SHP77 treated with DMSO at 0.1 percent for 48 hours (cell line): ENCODE measurements around the gene TBL2.
"Not testable (repeated sequence)": the region's sequence is repeated elsewhere in the genome, so short reads cannot be mapped to it uniquely, and the experiment has no call there.

ENCODE experiments used
- DNase-seq: peaks from one replicate; lab custom pipeline; 2025; lab: John Stamatoyannopoulos, UW

The TBL2 gene, protein sequence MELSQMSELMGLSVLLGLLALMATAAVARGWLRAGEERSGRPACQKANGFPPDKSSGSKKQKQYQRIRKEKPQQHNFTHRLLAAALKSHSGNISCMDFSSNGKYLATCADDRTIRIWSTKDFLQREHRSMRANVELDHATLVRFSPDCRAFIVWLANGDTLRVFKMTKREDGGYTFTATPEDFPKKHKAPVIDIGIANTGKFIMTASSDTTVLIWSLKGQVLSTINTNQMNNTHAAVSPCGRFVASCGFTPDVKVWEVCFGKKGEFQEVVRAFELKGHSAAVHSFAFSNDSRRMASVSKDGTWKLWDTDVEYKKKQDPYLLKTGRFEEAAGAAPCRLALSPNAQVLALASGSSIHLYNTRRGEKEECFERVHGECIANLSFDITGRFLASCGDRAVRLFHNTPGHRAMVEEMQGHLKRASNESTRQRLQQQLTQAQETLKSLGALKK

DNA sequence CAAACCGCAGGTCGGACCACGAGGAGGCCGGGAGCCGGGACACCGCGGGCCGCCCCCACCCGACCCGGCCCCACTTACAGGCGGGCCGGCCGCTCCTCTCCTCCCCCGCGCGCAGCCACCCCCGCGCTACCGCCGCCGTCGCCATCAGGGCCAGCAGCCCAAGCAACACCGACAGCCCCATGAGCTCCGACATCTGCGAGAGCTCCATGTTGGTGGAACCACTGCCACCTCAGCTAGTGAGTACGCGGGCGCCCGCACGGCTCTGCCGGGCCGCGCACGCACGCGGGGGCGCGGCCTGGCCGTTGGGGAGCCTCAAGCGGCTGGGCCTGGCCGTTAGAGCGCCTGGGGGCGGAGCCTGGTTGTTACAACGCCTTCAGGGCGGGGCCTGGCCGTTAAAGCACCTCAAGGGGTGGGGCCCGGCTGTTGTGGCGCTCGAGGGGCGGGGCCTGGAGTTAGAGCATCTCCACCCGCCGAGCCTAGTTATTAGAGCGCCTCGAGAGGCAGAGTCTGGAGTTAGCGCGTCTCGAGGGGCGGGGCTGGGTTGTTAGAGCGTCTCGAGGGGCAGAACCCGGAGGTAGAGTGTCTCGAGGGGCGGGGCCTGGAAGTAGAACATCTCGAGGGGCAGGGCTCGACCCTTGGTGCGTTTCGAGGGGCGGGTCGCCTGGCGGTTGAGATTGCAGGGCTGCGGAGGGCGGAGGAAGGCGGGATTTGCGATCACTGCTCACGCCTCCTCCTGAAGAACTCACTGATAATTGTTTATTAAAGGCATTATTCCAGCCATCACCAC, at the start of gene TBL2:
TSS of gene TBL2 (minus strand) at position 238 of the 787 bp plus-strand sequence. CDS start at position 208, 30 bp downstream.
- DNase-seq: peak; percentile 87

DNA sequence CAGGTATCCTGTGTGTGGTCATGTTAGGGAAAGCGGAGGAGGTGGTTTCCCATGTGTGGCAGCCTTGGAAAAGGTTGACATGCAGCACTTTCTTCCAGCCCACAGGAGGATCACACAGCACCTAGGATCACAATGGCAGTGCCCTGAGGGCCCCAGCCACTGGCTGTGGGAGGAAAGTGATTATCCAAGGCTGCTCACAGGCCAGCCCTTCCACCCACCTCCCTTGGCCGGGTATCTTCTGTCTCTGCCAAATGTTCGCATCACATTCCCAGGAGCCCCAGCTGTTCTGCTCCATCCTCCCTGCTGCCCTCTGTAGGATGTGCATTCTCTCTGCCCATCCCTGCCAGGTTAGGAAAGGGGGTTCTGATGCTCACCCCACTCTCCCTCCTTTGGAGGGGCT, 48.4 kb upstream of the TBL2 start:
- no peak for DNase-seq

DNA sequence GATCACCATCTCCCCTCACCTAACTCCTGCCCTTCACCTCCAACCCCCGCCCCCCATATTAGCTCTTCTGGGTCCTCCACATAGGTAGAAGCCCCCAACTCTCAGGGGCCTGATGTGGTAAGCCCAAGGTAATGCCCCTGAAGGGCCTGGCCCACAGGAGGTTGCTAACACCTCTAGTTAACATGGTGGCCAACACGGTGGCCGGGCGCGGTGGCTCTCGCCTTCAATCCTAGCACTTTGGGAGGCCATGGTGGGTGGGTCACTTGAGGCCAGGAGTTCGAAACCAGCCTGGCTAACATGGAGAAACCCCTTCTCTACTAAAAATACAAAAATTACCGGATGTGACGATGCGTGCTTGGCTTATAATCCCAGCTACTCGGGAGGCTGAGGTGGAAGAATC, 46.9 kb upstream of the TBL2 start:
- no peak for DNase-seq

DNA sequence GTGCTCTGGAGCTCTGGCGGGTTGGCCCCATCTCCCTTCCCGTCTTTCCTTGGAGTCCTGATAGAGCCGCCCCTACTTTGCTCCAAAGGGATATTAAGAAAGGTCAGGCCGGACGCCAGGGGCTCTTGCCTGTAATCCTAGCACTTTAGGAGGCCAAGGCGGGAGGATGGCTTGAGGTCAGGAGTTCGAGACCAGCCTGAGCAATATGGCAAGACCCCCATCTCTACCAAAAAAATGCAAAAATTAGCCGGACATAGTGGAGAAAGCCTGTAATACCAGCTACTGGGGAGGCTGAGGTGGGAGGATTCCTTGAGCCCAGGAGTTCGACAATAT, 46.3 kb upstream of the TBL2 start:
- no peak for DNase-seq

DNA sequence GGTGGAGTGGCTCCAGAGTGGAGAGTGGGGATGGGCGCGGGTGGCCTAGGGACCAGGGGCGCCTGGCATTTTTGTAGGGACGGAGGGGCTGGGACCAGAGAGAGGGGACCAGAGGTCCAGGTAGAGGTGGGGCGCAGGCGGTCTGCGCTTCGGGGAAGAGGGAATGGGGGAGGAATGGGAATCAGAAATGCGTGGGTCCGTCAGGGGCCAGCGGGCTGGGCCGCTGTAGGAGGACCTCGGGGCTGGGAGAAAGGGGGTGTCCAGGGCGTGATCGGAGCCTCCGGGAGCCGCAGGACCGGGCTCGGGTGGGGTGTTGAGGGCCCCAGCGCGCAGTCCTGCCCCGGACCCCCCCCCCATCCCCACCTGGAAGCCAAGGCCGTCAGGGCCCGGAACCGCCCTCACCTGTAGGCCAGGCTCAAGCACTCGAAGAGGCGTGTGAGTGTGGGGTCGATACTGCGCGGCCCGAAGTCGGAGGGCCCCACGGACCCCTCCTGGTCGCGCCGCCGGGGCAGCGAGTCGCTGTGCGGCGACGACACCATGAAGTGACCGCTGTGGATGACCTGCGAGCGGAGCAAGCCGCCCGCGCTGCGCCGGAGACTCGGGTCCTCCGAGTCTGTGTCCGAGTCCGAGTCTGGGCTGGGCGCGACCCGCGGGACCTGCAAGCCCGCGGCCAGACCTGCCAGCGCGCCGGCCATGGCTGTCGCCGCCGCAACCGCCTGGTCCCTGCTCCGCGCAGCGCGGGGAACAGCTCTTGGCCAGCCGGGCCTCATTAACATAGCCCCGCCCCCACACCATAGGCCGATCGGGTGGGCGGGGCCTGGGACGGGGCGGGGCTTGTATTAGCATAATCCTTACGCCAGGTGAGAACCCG, 45.7 kb upstream of the TBL2 start, which contains the start of gene MLXIPL:
TSS of gene MLXIPL (minus strand) at position 725 of the 871 bp plus-strand sequence. CDS start at position 695, 30 bp downstream.
- no peak for DNase-seq

DNA sequence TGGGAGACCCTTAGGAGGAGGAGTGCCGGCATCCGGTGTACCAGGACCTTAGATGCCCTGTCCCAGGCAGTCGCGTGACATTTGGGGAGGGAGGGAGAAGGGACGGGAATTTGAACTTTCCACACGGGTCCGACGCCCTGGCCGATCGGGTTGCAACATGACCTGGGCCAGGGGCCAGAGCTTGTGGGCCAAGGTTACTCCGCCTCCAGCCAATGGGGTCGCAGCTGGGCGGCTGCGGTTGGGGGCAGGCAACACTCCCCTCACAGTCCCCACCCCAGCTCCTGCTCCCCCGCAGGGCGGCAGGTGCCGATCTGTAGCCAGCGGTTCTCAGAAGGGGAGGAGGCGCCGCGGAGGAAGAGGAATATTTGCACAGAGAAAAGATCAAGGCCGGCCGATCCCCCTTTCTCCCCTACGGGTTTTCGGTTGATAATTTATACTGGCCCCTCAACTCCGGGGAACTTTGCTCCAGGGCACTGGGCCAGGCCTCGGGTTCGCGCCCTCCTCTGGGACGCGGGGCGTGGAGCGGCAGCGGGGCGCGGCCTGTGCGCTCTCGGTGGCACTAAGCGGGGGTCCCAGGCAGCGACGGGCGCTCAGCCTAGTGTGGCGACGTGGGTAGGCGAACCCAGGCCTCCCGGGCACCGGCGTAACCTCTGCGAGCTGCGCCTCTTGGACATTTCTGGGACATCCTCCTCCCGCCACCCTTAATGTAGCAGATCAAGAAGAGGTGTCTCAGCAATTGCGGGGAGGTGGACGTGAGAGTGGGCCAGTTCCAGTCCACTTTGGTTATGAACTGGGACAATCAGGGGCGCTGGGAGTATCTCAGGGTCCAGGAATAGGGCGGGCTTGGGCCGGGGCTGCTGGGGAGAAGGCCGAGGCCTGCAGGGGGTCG, 44.8 kb upstream of the TBL2 start:
- DNase-seq: no peak

DNA sequence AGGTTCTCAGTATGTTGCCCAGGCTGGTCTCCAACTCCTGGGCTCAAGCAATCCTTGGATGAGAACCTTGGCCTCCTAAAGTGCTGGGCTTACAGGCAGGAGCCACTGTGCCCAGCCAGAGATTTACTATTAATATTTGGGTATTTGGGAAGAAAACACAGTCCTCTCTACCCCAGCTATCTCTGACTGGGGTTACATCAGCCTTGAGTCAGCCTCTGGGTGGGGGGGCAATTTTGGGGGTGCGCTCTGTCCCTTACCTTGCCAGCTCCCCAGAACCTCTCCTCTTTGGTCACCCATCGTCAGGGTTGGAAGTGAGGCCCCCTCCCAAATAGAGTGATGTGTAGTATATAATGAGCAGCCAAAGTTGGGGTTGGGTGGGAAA, 44.1 kb upstream of the TBL2 start:
- DNase-seq: no peak

DNA sequence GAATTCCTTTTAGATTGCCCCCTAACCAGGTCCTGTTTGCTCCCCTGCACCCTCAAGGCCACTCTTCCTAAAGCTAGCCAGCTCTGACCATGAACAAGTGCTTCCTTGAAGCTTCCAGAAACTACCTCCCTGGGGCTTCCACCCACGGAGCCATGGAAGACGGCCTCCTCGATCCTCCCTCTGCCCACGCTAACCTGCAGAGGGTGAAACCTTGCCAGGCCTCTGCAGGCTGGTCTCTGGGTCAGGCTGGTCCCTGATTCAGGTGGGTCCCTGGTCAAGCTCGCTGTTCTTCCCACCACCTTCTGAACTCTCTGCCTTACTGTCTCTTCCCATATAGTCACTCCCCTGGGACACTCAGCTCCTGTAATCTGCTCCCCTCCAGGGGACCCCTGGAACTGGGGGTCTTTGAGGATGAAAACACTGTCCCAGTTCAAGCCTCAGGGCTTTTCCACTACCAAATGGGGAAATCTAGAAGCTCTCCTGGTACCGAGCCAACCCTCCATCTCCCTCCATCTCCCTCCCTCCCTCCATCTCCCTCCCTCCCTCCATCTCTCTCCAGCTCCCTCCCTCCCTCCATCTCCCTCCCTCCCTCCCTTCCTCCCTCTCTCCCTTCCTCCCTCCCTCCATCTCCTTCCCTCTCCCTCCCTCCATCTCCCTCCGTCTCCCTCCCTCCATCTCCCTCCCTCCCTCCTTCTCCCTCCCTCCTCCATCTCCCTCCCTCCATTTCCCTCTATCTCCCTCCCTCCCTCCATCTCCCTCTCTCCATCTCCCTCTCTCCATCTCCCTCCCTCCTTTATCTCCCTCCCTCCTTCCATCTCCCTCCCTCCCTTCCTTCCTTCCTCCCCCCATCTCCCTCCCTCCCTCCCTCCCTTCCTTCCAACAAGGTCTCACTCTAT, 43.0 kb upstream of the TBL2 start:
- DNase-seq: no peak

DNA sequence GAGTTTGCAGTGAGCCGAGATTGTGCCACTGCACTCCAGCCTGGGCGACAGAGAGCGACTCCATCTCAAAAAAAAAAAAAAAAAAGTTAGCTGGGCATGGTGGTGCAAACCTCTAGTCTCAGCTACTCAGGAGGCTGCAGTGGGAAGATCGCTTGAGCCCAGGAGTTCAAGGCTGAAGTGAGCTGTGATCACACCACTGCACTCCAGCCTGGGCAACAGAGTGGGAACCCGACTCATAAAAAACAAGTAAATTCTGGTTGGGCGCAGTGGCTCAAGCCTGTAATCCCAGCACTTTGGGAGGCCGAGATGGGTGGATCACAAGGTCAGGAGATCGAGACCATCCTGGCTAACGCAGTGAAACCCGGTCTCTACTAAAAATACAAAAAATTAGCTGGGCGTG, 41.0 kb upstream of the TBL2 start:
- not testable (repeated sequence) for DNase-seq

DNA sequence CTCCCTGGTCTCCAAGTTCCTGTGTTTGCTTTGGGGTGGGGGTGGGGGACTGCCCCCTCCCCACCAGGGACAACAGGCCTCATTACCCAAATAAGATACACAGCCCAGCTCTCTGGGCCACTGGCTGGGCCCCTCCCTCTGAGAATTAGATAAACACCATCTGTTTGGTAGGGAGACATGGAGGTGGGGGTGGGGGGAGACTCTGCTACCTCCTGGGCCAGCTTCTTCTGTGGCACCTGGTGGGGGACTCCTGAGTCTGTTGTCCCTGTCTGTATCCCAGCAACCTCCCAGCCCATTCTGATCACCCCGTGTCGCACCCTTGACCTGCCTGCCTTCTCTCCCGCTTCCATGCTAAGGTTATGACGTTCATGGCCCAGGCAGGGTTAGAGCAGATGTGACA, 40.2 kb upstream of the TBL2 start:
- no peak for DNase-seq

DNA sequence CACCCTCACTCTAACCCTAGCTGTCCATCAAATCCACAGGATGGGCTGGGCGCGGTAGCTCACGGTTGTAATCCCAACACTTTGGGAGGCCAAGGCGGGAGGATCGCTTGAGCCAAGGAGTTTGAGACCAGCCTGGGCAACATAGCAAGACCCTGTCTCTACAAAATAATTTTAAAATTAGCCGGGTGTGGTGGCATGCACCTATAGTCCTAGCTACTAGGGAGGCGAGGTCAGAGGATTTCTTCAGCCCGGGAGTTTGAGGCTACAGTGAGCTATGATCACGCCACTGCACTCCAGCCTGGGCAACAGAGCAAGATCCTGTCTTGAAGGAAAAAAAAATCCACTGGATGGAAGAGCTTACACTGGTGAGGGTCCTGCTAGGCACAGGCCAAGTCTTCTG, 39.1 kb upstream of the TBL2 start:
- DNase-seq: not testable (repeated sequence)

DNA sequence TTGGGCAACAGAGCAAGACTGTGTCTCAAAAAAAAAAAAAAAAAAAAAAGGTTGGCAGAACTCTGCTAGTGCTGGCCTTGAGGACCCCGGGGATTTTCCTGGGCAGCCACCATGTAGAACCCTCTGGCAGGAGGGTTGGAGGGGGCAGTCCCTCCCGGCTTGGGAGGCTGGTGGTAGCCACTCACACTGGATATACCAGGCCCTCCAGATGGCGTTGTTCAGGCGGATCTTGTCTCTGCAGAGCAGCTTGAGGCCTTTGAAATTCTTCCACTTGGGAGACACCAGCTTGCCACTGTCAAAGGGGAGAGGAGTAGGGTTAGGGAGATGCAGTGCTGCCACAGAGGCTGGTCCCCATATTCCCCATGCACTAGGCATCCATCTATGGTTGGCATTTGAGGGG, 37.5 kb upstream of the TBL2 start:
- DNase-seq: no peak

DNA sequence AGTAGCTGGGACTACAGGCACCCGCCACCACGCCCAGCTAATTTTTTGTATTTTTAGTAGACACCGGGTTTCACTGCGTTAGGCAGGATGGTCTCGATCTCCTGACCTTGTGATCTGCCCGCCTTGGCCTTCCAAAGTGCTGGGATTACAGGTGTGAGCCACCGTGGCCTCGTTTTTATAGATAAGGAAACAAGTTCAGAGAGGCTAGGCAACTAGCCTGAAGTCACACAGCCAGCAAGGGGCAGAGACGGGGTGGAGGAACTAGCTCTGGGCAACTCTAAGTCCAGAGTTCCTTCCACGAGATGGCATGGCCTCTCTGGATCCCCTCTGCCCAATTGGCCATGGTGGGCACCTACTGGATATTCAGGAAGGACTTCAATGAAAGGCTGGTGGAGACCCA, 36.6 kb upstream of the TBL2 start:
- not testable (repeated sequence) for DNase-seq

DNA sequence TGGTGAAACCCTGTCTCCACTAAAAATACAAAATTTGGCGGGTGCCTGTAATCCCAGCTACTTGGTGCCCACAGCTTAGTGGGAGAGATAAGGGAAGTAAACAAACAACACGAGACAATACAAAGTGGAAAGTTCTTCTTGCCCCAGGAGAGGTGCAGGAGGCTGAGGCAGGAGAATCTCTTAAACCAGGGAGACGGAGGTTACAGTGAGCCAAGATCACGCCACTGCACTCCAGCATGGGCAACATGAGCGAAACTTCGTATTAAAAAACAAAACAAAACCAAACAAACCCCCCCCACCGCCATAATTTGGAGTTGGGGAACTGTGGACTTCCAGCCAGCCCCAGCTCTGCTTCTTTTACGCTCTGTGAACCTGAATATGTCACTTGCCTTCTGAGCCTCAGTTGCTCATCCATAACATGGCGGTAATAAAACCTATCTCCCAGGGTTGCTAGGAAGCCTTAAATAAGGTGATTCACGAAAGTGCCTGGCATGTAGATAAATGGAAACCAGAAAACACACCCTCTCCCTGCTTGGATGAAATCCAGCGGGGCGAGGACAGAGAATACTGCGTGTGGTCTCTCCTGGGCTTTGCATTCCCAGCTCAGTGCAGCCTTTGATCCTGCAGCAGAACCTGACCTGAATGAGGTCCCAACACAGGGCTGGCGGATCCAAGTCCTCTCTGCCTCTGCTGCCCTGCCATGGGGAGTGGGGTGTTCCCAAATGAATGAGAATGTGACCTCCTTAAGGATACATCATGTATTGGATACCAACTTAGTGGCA, 35.8 kb upstream of the TBL2 start:
- no peak for DNase-seq

DNA sequence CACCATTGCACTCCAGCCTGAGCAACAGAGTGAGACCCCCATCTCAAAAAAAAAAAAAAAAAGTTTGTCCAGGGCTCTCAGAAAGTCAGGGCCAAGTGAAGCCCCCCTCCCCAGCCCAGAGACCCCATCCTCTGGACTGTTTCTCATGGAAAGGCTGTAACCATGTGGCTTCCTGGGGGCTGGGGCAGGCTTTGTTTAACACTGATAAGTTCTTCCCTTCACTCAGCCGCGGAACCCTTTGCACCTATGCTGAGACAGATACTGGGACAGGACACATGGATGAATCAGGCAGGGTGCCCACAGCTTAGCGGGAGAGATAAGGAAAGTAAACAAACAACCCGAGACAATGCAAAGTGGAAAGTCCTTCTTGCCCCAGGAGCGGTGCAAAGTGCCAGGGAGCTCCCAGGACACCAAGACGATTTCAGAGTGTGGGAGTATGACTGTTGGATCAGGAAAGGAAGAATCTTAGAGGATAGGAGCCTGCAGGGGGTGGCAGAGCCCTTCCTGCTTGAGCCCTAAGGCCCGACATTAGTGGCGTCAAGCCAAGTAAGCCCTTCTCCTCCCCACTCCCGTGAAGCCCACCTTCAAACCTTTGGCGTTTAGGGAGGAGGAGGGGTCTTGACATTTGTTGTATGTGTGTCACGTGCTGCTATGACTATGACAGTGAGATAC, 34.4 kb upstream of the TBL2 start:
- no peak for DNase-seq

DNA sequence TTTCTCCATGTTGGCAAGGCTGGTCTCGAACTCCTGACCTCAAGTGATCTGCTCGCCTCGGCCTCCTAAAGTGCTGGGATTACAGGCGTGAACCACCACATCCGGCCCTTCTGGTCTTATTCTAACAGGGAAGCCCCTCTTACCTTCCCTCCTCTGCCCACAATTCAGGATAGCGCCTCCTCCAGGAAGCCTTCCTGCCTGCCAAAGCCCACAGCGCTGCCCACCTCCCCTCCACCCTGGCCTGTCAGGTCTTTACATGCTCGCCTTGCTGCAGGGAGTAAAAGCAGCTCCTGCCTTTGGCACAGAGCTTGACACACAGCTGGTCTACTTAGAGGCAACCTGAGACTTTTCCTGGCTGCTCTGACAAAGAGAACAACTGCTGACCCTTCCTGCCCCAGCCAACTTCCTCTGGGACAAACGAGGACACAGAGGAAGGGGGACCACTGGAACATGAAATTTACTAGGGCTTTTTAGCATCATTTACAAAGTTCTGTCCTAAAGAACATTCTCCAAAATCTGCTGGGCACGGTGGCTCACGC, 32.7 kb upstream of the TBL2 start:
- DNase-seq: no peak

DNA sequence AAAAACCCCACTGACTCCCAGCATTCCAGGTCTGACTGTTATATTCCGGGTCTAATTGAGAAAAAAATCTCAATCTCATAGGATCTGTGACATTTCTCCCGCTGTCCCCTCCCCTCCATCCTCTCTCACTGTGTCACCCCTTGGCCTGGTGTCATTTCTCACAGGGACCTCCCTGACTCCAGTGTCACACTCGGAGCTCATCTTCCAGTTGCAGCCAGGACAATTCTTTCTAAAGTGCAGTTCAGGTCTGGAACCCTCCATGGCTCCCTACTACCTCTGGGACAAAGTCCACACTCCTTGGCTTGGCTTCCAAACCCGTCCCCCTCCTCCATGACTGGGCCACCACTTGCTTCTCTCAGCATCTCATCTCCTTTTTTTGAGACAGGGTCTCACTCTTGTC, 31.7 kb upstream of the TBL2 start:
- DNase-seq: no peak

DNA sequence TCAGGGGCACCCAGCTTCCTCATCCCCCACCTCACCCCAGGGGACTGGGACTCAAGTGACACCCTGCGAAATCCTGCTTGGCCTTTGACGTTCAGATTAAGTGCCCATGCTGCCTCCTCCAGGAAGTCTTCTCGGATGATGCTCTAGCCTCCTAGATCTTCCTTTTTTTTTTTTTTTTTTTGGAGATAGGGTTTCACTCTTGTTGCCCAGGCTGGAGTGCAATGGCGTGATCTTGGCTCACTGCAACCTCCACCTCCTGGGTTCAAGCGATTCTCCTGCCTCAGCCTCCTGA, 29.3 kb upstream of the TBL2 start:
- DNase-seq: not testable (repeated sequence)
